ENCODE measurements around the gene UBL7. TPM values are rescaled to one million over a fixed set of nuclear protein-coding genes. Genes with fewer than 3 reads are reported as not detected.
A peak's percentile ranks its signal among the peaks of the same experiment; 100 is the strongest.
"Not testable (repeated sequence)": the region's sequence is repeated elsewhere in the genome, so short reads cannot be mapped to it uniquely, and the experiment has no call there.

UBL7 gene
- total and polyA plus RNA-seq, 5 donors from 2014 or later: 30.9 to 177 (median 143) TPM

GRCh38 chr15:74499366-74499765 is 38.4 kb upstream of the UBL7 start:
- Mint-ChIP-seq H3K36me3 (peaks cover 20% of the 10 kb centered on the region), H3K27ac (no peak overlapping the region), H3K4me3 (no peak overlapping the region), H3K4me1 (peaks cover 0 to 8% (median 4%) of the 10 kb centered on the region in 4 donors), H3K9me3 (peaks cover 0 to 4% (median 0%) of the 10 kb centered on the region in 7 donors), H3K27me3 (no peaks in the 10 kb centered on the region)
- Histone ChIP-seq H3K4me1 (ENCODE audit: control insufficient read depth, insufficient read depth, low read length, poor library complexity, severe bottlenecking) (no peaks in the 10 kb centered on the region), H3K9me3 (ENCODE audit: control insufficient read depth in 2 of 2, low read length in 2 of 2) (no peaks in the 10 kb centered on the region), H3K4me3 (ENCODE audit: low read depth, low read length) (no peak overlapping the region), H3K27ac (ENCODE audit: insufficient read depth, low read length, poor library complexity, severe bottlenecking) (no peak overlapping the region), H3K27me3 (ENCODE audit: control insufficient read depth, insufficient read depth, low read length) (no peaks in the 10 kb centered on the region), H3K36me3 (ENCODE audit: control insufficient read depth, insufficient read depth, low read length) (peaks cover 8% of the 10 kb centered on the region)
- ATAC-seq (ENCODE audit: low read depth in 2 of 2) (no peak), DNase-seq (no peak)

GRCh38 chr15:74497584-74497983 is 36.6 kb upstream of the UBL7 start:
- no peaks in the 10 kb centered on the region for H3K27me3 ChIP-seq (ENCODE audit: control insufficient read depth, insufficient read depth, low read length)
- no peak overlapping the region for H3K27ac ChIP-seq (ENCODE audit: insufficient read depth, low read length, poor library complexity, severe bottlenecking)
- H3K27ac Mint-ChIP-seq: peak overlapping the region in 2 of 3 donors; percentile 16 to 57
- H3K4me3 ChIP-seq (ENCODE audit: low read depth, low read length): no peak overlapping the region
- H3K27me3 Mint-ChIP-seq: no peaks in the 10 kb centered on the region
- ATAC-seq (ENCODE audit: low read depth in 2 of 2) (no peak), DNase-seq (no peak)
- no peaks in the 10 kb centered on the region for H3K9me3 Mint-ChIP-seq
- H3K9me3 ChIP-seq (ENCODE audit: control insufficient read depth in 2 of 2, low read length in 2 of 2): no peaks in the 10 kb centered on the region
- no peaks in the 10 kb centered on the region for H3K4me1 ChIP-seq (ENCODE audit: control insufficient read depth, insufficient read depth, low read length, poor library complexity, severe bottlenecking)
- no peak overlapping the region for H3K4me3 Mint-ChIP-seq
- peaks cover 0 to 5% (median 3%) of the 10 kb centered on the region in 4 donors for H3K4me1 Mint-ChIP-seq
- H3K36me3 ChIP-seq (ENCODE audit: control insufficient read depth, insufficient read depth, low read length): peaks cover 8% of the 10 kb centered on the region
- H3K36me3 Mint-ChIP-seq: peaks cover 15% of the 10 kb centered on the region

- Mint-ChIP-seq H3K4me1 (peaks cover 0 to 4% (median under 1%) of the 10 kb centered on the region in 4 donors), H3K27me3 (no peaks in the 10 kb centered on the region), H3K9me3 (no peaks in the 10 kb centered on the region), H3K4me3 (no peak overlapping the region), H3K36me3 (peaks cover 8% of the 10 kb centered on the region), H3K27ac (no peak overlapping the region)
- Histone ChIP-seq H3K27me3 (ENCODE audit: control insufficient read depth, insufficient read depth, low read length) (no peaks in the 10 kb centered on the region), H3K27ac (ENCODE audit: insufficient read depth, low read length, poor library complexity, severe bottlenecking) (no peak overlapping the region), H3K4me3 (ENCODE audit: low read depth, low read length) (no peak overlapping the region), H3K4me1 (ENCODE audit: control insufficient read depth, insufficient read depth, low read length, poor library complexity, severe bottlenecking) (no peaks in the 10 kb centered on the region), H3K36me3 (ENCODE audit: control insufficient read depth, insufficient read depth, low read length) (peaks cover 4% of the 10 kb centered on the region), H3K9me3 (ENCODE audit: control insufficient read depth in 2 of 2, low read length in 2 of 2) (no peaks in the 10 kb centered on the region)
- DNase-seq: no peak
- ATAC-seq (ENCODE audit: low read depth in 2 of 2): no peak
Measured at GRCh38 chr15:74496648-74497047, 35.7 kb upstream of the UBL7 start.

GRCh38 chr15:74490339-74490689 is 29.4 kb upstream of the UBL7 start:
- Histone ChIP-seq H3K27ac (ENCODE audit: insufficient read depth, low read length, poor library complexity, severe bottlenecking) (no peak overlapping the region), H3K27me3 (ENCODE audit: control insufficient read depth, insufficient read depth, low read length) (no peaks in the 10 kb centered on the region), H3K9me3 (ENCODE audit: control insufficient read depth in 2 of 2, low read length in 2 of 2) (no peaks in the 10 kb centered on the region), H3K36me3 (ENCODE audit: control insufficient read depth, insufficient read depth, low read length) (no peaks in the 10 kb centered on the region), H3K4me1 (ENCODE audit: control insufficient read depth, insufficient read depth, low read length, poor library complexity, severe bottlenecking) (peaks cover 10% of the 10 kb centered on the region), H3K4me3 (ENCODE audit: low read depth, low read length) (no peak overlapping the region)
- Mint-ChIP-seq H3K27ac (peak overlapping the region in 2 of 3 donors; percentile 76 to 91), H3K36me3 (peaks cover 3% of the 10 kb centered on the region), H3K4me1 (peaks cover 8 to 20% (median 11%) of the 10 kb centered on the region in 4 donors), H3K4me3 (peak overlapping the region in 1 of 4 donors; percentile 64), H3K9me3 (no peaks in the 10 kb centered on the region), H3K27me3 (no peaks in the 10 kb centered on the region)
- no peak for DNase-seq
- ATAC-seq (ENCODE audit: low read depth in 2 of 2): no peak

- Histone ChIP-seq H3K27ac (ENCODE audit: insufficient read depth, low read length, poor library complexity, severe bottlenecking) (no peak overlapping the region), H3K9me3 (ENCODE audit: control insufficient read depth in 2 of 2, low read length in 2 of 2) (no peaks in the 10 kb centered on the region), H3K4me1 (ENCODE audit: control insufficient read depth, insufficient read depth, low read length, poor library complexity, severe bottlenecking) (peaks cover 10% of the 10 kb centered on the region), H3K27me3 (ENCODE audit: control insufficient read depth, insufficient read depth, low read length) (no peaks in the 10 kb centered on the region), H3K36me3 (ENCODE audit: control insufficient read depth, insufficient read depth, low read length) (no peaks in the 10 kb centered on the region), H3K4me3 (ENCODE audit: low read depth, low read length) (no peak overlapping the region)
- H3K36me3 Mint-ChIP-seq: peaks cover 3% of the 10 kb centered on the region
- ATAC-seq (ENCODE audit: low read depth in 2 of 2) (peak; percentile 83 to 90), DNase-seq (peak; percentile 51 to 83 (median 59))
- H3K4me3 Mint-ChIP-seq: peak overlapping the region in 1 of 4 donors; percentile 64
- H3K27me3 Mint-ChIP-seq: no peaks in the 10 kb centered on the region
- peak overlapping the region; percentile 61 to 91 (median 76) for H3K27ac Mint-ChIP-seq
- H3K9me3 Mint-ChIP-seq: no peaks in the 10 kb centered on the region
- peaks cover 8 to 20% (median 11%) of the 10 kb centered on the region in 4 donors for H3K4me1 Mint-ChIP-seq
Measured at GRCh38 chr15:74489518-74490338, 28.8 kb upstream of the UBL7 start.

GRCh38 chr15:74488776-74489175 is 27.8 kb upstream of the UBL7 start:
- ATAC-seq (ENCODE audit: low read depth in 2 of 2) (no peak), DNase-seq (no peak)
- no peaks in the 10 kb centered on the region for H3K27me3 ChIP-seq (ENCODE audit: control insufficient read depth, insufficient read depth, low read length)
- H3K9me3 ChIP-seq (ENCODE audit: control insufficient read depth in 2 of 2, low read length in 2 of 2): no peaks in the 10 kb centered on the region
- no peaks in the 10 kb centered on the region for H3K27me3 Mint-ChIP-seq
- H3K9me3 Mint-ChIP-seq: no peaks in the 10 kb centered on the region
- no peak overlapping the region for H3K4me3 Mint-ChIP-seq
- peaks cover 10% of the 10 kb centered on the region for H3K4me1 ChIP-seq (ENCODE audit: control insufficient read depth, insufficient read depth, low read length, poor library complexity, severe bottlenecking)
- H3K4me1 Mint-ChIP-seq: peaks cover 8 to 20% (median 11%) of the 10 kb centered on the region in 4 donors
- peaks cover 6% of the 10 kb centered on the region for H3K36me3 Mint-ChIP-seq
- H3K27ac ChIP-seq (ENCODE audit: insufficient read depth, low read length, poor library complexity, severe bottlenecking): no peak overlapping the region
- no peak overlapping the region for H3K4me3 ChIP-seq (ENCODE audit: low read depth, low read length)
- peaks cover 2% of the 10 kb centered on the region for H3K36me3 ChIP-seq (ENCODE audit: control insufficient read depth, insufficient read depth, low read length)
- peak overlapping the region in 1 of 3 donors; percentile 15 for H3K27ac Mint-ChIP-seq

GRCh38 chr15:74482661-74483060 is 21.7 kb upstream of the UBL7 start:
- Histone ChIP-seq H3K27me3 (ENCODE audit: control insufficient read depth, insufficient read depth, low read length) (no peaks in the 10 kb centered on the region), H3K27ac (ENCODE audit: insufficient read depth, low read length, poor library complexity, severe bottlenecking) (no peak overlapping the region), H3K4me1 (ENCODE audit: control insufficient read depth, insufficient read depth, low read length, poor library complexity, severe bottlenecking) (no peaks in the 10 kb centered on the region), H3K9me3 (ENCODE audit: control insufficient read depth in 2 of 2, low read length in 2 of 2) (no peaks in the 10 kb centered on the region), H3K36me3 (ENCODE audit: control insufficient read depth, insufficient read depth, low read length) (peaks cover 4% of the 10 kb centered on the region), H3K4me3 (ENCODE audit: low read depth, low read length) (no peak overlapping the region)
- Mint-ChIP-seq H3K9me3 (no peaks in the 10 kb centered on the region), H3K27me3 (no peaks in the 10 kb centered on the region), H3K4me3 (no peak overlapping the region), H3K4me1 (peaks cover 0 to 4% (median 1%) of the 10 kb centered on the region in 4 donors), H3K36me3 (peaks cover 30% of the 10 kb centered on the region), H3K27ac (peak overlapping the region in 1 of 3 donors; percentile 52)
- ATAC-seq (ENCODE audit: low read depth in 2 of 2): no peak
- no peak for DNase-seq

GRCh38 chr15:74480364-74480763 is 19.4 kb upstream of the UBL7 start:
- not testable (repeated sequence) for H3K27ac ChIP-seq (ENCODE audit: insufficient read depth, low read length, poor library complexity, severe bottlenecking); H3K4me1 Mint-ChIP-seq; H3K36me3 ChIP-seq (ENCODE audit: control insufficient read depth, insufficient read depth, low read length); H3K27ac Mint-ChIP-seq; H3K27me3 Mint-ChIP-seq; H3K4me3 Mint-ChIP-seq; ATAC-seq (ENCODE audit: low read depth in 2 of 2); H3K27me3 ChIP-seq (ENCODE audit: control insufficient read depth, insufficient read depth, low read length); H3K9me3 ChIP-seq (ENCODE audit: control insufficient read depth in 2 of 2, low read length in 2 of 2); DNase-seq; H3K4me3 ChIP-seq (ENCODE audit: low read depth, low read length); H3K9me3 Mint-ChIP-seq; H3K4me1 ChIP-seq (ENCODE audit: control insufficient read depth, insufficient read depth, low read length, poor library complexity, severe bottlenecking)
- peaks cover 32% of the 10 kb centered on the region for H3K36me3 Mint-ChIP-seq

Data from CD4-positive, CD25-positive, alpha-beta regulatory T cell (primary cell).